CD4-positive, alpha-beta T cell (primary cell): ENCODE measurements around the gene POP7. TPM values are rescaled to one million over a fixed set of nuclear protein-coding genes. Genes with fewer than 3 reads are reported as not detected.

Source experiments
- ATAC-seq: fragments of 200-7000 bp; cut with Tn5 transposase; one replicate; pipeline ENCODE4 v1.10.0; 2022; ENCODE audit warnings: mild to moderate bottlenecking; ENCODE audit not compliant: poor library complexity
- CTCF ChIA-PET: fragments of 350-600 bp; sonication (Branson Sonifier 250); formaldehyde crosslinking; loops from one replicate; lab custom pipeline; 2021; ENCODE audit warnings: antibody characterized with exemption, inconsistent platforms; lab: Charles Lee
- POLR2A ChIA-PET: fragments of 350-600 bp; sonication (Branson Sonifier 250); formaldehyde crosslinking; loops from one replicate; lab custom pipeline; 2021; ENCODE audit warnings: antibody characterized with exemption, inconsistent platforms; lab: Charles Lee
- DNase-seq, 14 experiments: peaks; one replicate each; pipeline ENCODE4 v3.0.0-alpha.2; 2013 to 2020; ENCODE audit warnings: mixed read lengths in 2 of 14
- H3K27ac ChIP-seq, 2 donors: one replicate each; pipeline versions ENCODE4 v1.5.1 to v1.7.0; 2013; ENCODE audit warnings: low read length in 2 of 2, low read depth in 1 of 2, mild to moderate bottlenecking in 1 of 2
- H3K27me3 ChIP-seq, 2 experiments: 1 replicate in 1 of 2; 2 replicates in 1 of 2; pipeline versions ENCODE4 v1.6.1 to v1.7.0; 2013; ENCODE audit warnings: low read length in 2 of 2, control low read depth in 1 of 2, mild to moderate bottlenecking in 1 of 2, moderate library complexity in 1 of 2; ENCODE audit not compliant: insufficient read depth in 2 of 2, control insufficient read depth in 1 of 2
- H3K36me3 ChIP-seq: one replicate; pipeline ENCODE4 v1.6.1; 2013; ENCODE audit warnings: low read length, control low read depth; ENCODE audit not compliant: insufficient read depth
- H3K4me1 ChIP-seq: one replicate; pipeline ENCODE4 v1.6.1; 2013; ENCODE audit warnings: low read length, control low read depth; ENCODE audit not compliant: insufficient read depth
- H3K4me3 ChIP-seq: one replicate; pipeline ENCODE4 v1.5.1; 2013; ENCODE audit warnings: mild to moderate bottlenecking, low read length, moderate library complexity
- H3K9me3 ChIP-seq, 2 experiments: 1 replicate in 1 of 2; 2 replicates in 1 of 2; pipeline versions ENCODE4 v1.6.1 to v1.7.0; 2013; ENCODE audit warnings: low read length in 2 of 2, mild to moderate bottlenecking in 2 of 2, control low read depth in 1 of 2, moderate library complexity in 1 of 2; ENCODE audit not compliant: control insufficient read depth in 1 of 2, insufficient read depth in 1 of 2
- H3K27ac Mint-ChIP-seq: one replicate; pipeline ENCODE4 v1.8.0; 2020; ENCODE audit warnings: mixed read lengths
- H3K27me3 Mint-ChIP-seq: one replicate; pipeline ENCODE4 v1.8.0; 2021; ENCODE audit warnings: mixed read lengths
- H3K36me3 Mint-ChIP-seq: one replicate; pipeline ENCODE4 v1.8.0; 2021; ENCODE audit warnings: low read depth, mixed read lengths
- H3K4me1 Mint-ChIP-seq: one replicate; pipeline ENCODE4 v1.8.0; 2021; ENCODE audit warnings: low read depth, mixed read lengths
- H3K4me3 Mint-ChIP-seq: one replicate; pipeline ENCODE4 v1.8.0; 2020; ENCODE audit warnings: mild to moderate bottlenecking, mixed read lengths
- H3K9me3 Mint-ChIP-seq: one replicate; pipeline ENCODE4 v1.8.0; 2020; ENCODE audit warnings: mixed read lengths
- intact Hi-C, 2 experiments: fragments of 100-400 bp; cut with DNase I in 1 of 2; cut with micrococcal nuclease in 1 of 2; formaldehyde crosslinking; loops; one replicate each; pipeline versions ENCODE4 v1.15.1 to v1.9.0; 2023 to 2025; cut with DNase I, micrococcal nuclease
- total RNA-seq, 174 experiments: library from RNA in 2 of 174; stranded (reverse) in 2 of 174; gene quantifications; one replicate each; pipeline ENCODE4 v1.2.3 and lab custom pipeline; 2021 to 2026
- TF ChIP-seq, protein P1 (sequence below): fragments of 200-600 bp; IDR thresholded peaks from one replicate; pipeline ENCODE4 v1.8.0; 2022; ENCODE audit warnings: antibody characterized with exemption, mild to moderate bottlenecking

Gene POP7
- total RNA-seq, 2 experiments from 2014 or later, result 7.4 to 7.5 TPM

DNA sequence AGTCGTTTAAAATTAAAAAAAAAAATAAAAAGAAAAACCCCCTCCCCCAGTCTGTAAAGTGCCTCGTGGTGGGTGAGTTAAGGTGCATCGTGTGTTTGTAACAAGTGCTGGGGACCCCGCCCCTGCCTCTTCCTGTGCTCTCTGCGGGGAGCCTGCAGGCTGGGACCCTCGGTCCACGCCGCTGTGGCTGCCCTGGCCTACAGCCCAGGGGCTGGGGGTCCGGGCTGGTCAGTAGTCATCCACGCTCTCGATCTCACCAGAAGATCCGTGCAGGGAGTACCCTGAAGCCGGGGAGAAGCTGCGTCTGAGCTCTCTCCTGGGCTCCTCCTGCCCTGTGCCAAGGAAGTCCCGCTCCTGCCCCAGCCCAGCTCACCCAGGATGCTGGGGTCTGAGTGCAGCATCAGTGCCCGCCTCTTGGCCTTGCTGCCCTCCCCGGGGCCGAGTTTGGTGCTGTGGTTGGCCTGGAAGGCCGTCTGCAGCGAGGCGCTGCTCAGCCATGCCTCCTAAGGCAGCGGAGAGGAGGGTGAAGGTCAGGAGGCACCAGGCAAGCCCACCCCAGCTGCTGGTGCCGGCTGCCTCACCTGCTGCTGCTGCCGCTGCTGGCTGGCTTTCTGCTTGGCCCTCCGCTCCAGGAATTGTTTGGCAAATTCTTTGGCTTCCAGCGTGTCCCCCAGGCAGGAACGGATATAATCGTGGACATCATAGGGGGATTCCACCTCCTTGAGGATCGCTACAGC, 24.3 kb upstream of the POP7 start:
- peak in 1 of 14 experiments; percentile 27 for DNase-seq
- peak overlapping the region in 1 of 2 donors; percentile 34 for H3K27ac ChIP-seq
- intact Hi-C loops, result no loop called here

DNA sequence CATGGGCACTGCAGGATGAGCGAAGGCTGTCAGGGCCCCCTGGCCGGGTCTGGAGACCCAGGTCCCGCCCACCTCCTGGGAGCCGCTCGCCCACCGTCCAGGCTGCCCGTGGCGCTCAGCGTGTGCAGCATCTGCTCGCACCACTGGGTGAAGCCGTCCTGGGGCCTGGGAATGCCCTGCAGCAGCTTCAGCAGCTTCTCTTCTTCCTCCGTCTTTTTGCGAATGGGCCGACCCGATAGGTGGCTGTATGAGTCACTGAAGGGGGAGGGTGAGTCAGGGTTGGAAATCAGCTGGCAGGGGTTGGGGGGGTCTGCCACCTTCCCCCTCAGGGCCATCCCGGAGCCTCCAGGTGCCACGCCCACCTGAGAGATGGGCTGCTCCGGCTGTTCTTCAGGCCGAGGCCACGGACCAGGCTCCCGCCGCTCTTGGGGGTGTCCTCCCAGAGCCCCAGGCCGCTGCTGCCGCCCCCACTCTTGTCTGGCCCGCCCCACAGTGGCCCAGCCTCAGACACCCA, 23.6 kb upstream of the POP7 start:
- Mint-ChIP-seq H3K27me3 (no peaks in the 10 kb centered on the region), H3K27ac (peak overlapping the region; percentile 5), H3K4me3 (no peak overlapping the region), H3K36me3 (peaks cover 72% of the 10 kb centered on the region), H3K9me3 (no peaks in the 10 kb centered on the region), H3K4me1 (peaks cover 37% of the 10 kb centered on the region)
- H3K27me3 ChIP-seq, result no peaks in the 10 kb centered on the region
- DNase-seq (peak in 2 of 14 experiments; percentile 31 to 35), ATAC-seq (no peak)
- CTCF ChIA-PET, result interaction anchor here (1.8 to 2.0 kb wide), 2 partner anchors 9 to 23 kb away, joined by 7 to 8 read pairs; no protein-coding TSS in a partner anchor
- intact Hi-C loops, result no loop called here
- POLR2A ChIA-PET, result interaction anchor here (1.1 to 10.6 kb wide), 6 partner anchors 11 to 254 kb away, joined by 4 to 92 read pairs (median 5); partner anchors contain the start of genes FBXO24, GIGYF1, LRCH4 and MOSPD3
- peaks cover 30% of the 10 kb centered on the region for H3K4me1 ChIP-seq
- no peak overlapping the region for H3K27ac ChIP-seq
- H3K36me3 ChIP-seq, result peaks cover 80% of the 10 kb centered on the region
- no peak overlapping the region for H3K4me3 ChIP-seq
- peaks cover 0 to 4% of the 10 kb centered on the region in 2 experiments for H3K9me3 ChIP-seq
- TF ChIP-seq, protein P1, sequence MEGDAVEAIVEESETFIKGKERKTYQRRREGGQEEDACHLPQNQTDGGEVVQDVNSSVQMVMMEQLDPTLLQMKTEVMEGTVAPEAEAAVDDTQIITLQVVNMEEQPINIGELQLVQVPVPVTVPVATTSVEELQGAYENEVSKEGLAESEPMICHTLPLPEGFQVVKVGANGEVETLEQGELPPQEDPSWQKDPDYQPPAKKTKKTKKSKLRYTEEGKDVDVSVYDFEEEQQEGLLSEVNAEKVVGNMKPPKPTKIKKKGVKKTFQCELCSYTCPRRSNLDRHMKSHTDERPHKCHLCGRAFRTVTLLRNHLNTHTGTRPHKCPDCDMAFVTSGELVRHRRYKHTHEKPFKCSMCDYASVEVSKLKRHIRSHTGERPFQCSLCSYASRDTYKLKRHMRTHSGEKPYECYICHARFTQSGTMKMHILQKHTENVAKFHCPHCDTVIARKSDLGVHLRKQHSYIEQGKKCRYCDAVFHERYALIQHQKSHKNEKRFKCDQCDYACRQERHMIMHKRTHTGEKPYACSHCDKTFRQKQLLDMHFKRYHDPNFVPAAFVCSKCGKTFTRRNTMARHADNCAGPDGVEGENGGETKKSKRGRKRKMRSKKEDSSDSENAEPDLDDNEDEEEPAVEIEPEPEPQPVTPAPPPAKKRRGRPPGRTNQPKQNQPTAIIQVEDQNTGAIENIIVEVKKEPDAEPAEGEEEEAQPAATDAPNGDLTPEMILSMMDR, result no peak

More for the DNA sequence above, 24.3 kb upstream of the POP7 start:
- POLR2A ChIA-PET, result interaction anchor here (1.0 to 10.6 kb wide), 5 partner anchors 11 to 97 kb away, joined by 3 to 92 read pairs (median 10); partner anchors contain the start of genes FBXO24, GIGYF1, LRCH4 and MOSPD3
- H3K4me3 Mint-ChIP-seq, result no peak overlapping the region
- peaks cover 73% of the 10 kb centered on the region for H3K36me3 Mint-ChIP-seq
- TF ChIP-seq, protein P1, result no peak
- CTCF ChIA-PET, result interaction anchor here (2.0 kb wide), 1 partner anchor 10 kb away, joined by 7 read pairs; no protein-coding TSS in a partner anchor
- Histone ChIP-seq H3K4me3 (no peak overlapping the region), H3K9me3 (peaks cover 0 to 4% of the 10 kb centered on the region in 2 experiments), H3K36me3 (peaks cover 80% of the 10 kb centered on the region), H3K27me3 (no peaks in the 10 kb centered on the region), H3K4me1 (peaks cover 36% of the 10 kb centered on the region)
- H3K27ac Mint-ChIP-seq, result peak overlapping the region; percentile 5
- no peaks in the 10 kb centered on the region for H3K9me3 Mint-ChIP-seq
- peaks cover 42% of the 10 kb centered on the region for H3K4me1 Mint-ChIP-seq
- H3K27me3 Mint-ChIP-seq, result no peaks in the 10 kb centered on the region
- ATAC-seq, result no peak

DNA sequence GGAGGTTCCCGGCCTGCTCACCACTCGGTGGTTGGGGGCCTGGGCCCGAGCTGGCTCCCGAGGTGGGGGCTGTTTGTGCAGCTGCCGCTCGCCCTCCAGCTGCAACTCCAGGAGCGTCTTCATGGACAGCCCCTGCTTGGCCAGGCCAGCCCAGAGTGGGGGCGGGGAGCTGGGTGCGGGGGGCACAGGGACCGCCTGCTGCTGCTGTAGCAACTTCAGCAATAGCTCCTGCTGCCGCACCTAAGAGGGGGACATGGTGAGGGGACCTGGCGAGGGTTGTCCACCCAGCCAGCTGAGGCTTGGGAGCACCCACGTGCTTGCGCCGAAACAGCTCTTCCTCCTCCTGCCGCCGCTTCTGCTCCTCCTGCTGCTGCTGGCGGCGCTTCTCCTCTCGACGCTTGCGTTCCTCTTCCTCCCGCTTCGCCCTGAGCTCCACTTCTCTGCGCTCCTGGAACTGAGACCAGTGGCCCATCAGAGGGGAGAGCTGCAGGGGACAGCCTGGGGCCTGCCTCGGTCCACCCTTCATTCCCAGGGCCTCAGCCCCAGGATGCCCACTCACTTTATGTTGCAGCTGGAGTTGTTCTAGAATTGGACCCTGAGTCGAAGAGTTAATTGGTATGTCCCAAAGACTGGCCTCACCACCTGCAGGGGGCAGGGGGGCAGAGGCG, 22.8 kb upstream of the POP7 start:
- CTCF ChIA-PET, result interaction anchor here (0.6 to 2.0 kb wide), 4 partner anchors 9 to 80 kb away, joined by 3 to 8 read pairs (median 5); no protein-coding TSS in a partner anchor
- TF ChIP-seq, protein P1, result no peak
- H3K9me3 Mint-ChIP-seq, result no peaks in the 10 kb centered on the region
- Histone ChIP-seq H3K9me3 (peaks cover 0 to 4% of the 10 kb centered on the region in 2 experiments), H3K4me1 (peaks cover 28% of the 10 kb centered on the region), H3K27ac (no peak overlapping the region), H3K4me3 (no peak overlapping the region), H3K36me3 (peaks cover 80% of the 10 kb centered on the region), H3K27me3 (no peaks in the 10 kb centered on the region)
- DNase-seq (peak in 1 of 14 experiments; percentile 25), ATAC-seq (no peak)
- POLR2A ChIA-PET, result interaction anchor here (1.1 to 10.6 kb wide), 6 partner anchors 10 to 255 kb away, joined by 4 to 92 read pairs (median 4); partner anchors contain the start of genes FBXO24, GIGYF1, LRCH4 and MOSPD3
- peaks cover 32% of the 10 kb centered on the region for H3K4me1 Mint-ChIP-seq
- intact Hi-C loops, result no loop called here
- H3K27me3 Mint-ChIP-seq, result no peaks in the 10 kb centered on the region
- no peak overlapping the region for H3K4me3 Mint-ChIP-seq
- peaks cover 72% of the 10 kb centered on the region for H3K36me3 Mint-ChIP-seq
- H3K27ac Mint-ChIP-seq, result no peak overlapping the region
